ENCODE results near the gene MAOA.

DNA sequence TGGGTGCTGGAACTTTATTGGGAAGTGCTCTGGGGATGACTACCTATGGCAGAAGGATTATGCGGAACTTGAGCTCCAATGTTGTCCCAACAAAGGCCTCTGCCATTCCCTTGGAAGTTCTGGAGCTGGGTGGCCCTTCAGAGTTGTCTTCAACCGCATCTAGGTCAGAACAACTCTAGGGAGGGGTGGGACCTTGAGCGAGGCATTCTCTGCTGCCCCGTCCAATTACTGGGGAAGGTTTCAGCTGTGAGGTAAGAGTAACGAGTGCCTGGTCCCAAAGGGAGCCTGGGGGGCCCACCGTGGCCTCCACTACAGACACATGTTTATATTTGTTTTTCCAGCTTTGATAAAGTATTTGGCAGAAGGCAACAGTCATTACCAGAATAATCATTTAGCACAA lies 79.4 kb downstream of the MAOA start:
- TF ChIP-seq, protein P1, sequence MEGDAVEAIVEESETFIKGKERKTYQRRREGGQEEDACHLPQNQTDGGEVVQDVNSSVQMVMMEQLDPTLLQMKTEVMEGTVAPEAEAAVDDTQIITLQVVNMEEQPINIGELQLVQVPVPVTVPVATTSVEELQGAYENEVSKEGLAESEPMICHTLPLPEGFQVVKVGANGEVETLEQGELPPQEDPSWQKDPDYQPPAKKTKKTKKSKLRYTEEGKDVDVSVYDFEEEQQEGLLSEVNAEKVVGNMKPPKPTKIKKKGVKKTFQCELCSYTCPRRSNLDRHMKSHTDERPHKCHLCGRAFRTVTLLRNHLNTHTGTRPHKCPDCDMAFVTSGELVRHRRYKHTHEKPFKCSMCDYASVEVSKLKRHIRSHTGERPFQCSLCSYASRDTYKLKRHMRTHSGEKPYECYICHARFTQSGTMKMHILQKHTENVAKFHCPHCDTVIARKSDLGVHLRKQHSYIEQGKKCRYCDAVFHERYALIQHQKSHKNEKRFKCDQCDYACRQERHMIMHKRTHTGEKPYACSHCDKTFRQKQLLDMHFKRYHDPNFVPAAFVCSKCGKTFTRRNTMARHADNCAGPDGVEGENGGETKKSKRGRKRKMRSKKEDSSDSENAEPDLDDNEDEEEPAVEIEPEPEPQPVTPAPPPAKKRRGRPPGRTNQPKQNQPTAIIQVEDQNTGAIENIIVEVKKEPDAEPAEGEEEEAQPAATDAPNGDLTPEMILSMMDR (IDR thresholded peaks at IDR 0.05): no peak
- no peak for TF ChIP-seq POLR2A (IDR thresholded peaks at IDR 0.05)
